Measurements from ENCODE around the gene SEPTIN7. TPM values are rescaled to one million over a fixed set of nuclear protein-coding genes. Genes with fewer than 3 reads are reported as not detected.

SEPTIN7 gene
- total and polyA plus RNA-seq, 2 of the 13 experiments (the other 11 are each of a cell fraction or from before 2014, with no cell fraction given) = 103 to 129 TPM

DNA sequence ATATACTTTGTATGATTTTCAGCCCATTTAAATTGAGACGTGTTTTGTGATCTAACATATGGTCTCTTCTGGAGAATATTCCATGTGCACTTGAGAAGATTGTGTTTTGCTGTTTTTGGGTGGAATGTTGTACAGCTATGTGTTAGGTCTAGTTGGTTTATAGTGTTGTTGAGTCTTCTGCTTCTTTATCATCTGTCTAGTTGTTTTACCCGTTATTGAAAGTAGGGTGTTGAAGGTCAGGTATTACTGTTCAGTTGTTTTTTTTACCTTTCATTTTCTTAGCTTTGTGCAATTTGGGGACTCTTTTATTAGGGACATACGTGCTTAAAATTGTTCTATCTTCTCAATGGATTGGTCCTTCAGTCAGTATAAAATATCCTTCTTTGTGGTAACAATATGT lies 18.5 kb downstream of the SEPTIN7 start:
- Histone ChIP-seq H3K9ac (ENCODE audit: insufficient read depth, low read depth, low read length) (no peak overlapping the region), H3K9me3 (ENCODE audit: low read length) (no peaks in the 10 kb centered on the region), H3K27me3 (ENCODE audit: control insufficient read depth in 1 of 2, insufficient read depth in 2 of 2, low read length in 2 of 2) (no peaks in the 10 kb centered on the region), H3K27ac (ENCODE audit: extremely low read length, insufficient read depth, low read length) (no peak overlapping the region), H3K79me2 (ENCODE audit: insufficient read depth, low read length) (peaks cover 96% of the 10 kb centered on the region), H3K4me1 (ENCODE audit: insufficient read depth, low read length) (peaks cover 17% of the 10 kb centered on the region), H3K36me3 (replicated peaks in 1 of 2; ENCODE audit: control insufficient read depth in 1 of 2, insufficient read depth in 2 of 2, low read length in 2 of 2) (no peaks in the 10 kb centered on the region), H2AFZ (ENCODE audit: low read length) (no peak overlapping the region), H3K4me2 (ENCODE audit: low read depth, low read length) (no peak overlapping the region), H3K4me3 (replicated peaks in 1 of 3; ENCODE audit: insufficient read depth in 1 of 3, low read depth in 2 of 3, low read length in 3 of 3) (no peak overlapping the region), H4K20me1 (ENCODE audit: insufficient read depth, low read length) (peaks cover 30% of the 10 kb centered on the region)
- ATAC-seq (no peak), DNase-seq (ENCODE audit: low spot score) (no peak), FAIRE-seq (no peak)
- in situ Hi-C loops (cut with HindIII; ENCODE audit: extremely low pct_ligation_motif_present, low pct_unique_long_range_greater_than_20kb) (no loop called here), intact Hi-C loops (cut with micrococcal nuclease; ENCODE audit: unreplicated experiment) (no loop called here)
- CTCF ChIA-PET (ENCODE audit: low intra/inter-chr PET ratio, low total read pairs) = no interaction called here
- 79% methylated on average over 3 of the region's 3 CpGs for WGBS (ENCODE audit: low lambda C conversion rate)
- no peak for TF ChIP-seq TBX2 (CRISPR knock-in tag; IDR thresholded peaks at IDR 0.05; ENCODE audit: borderline replicate concordance)
- TF ChIP-seq MIXL1 (CRISPR knock-in tag; IDR thresholded peaks at IDR 0.05) = no peak
- no peak for TF ChIP-seq ARNTL (CRISPR knock-in tag; IDR thresholded peaks at IDR 0.05)
- no peak for TF ChIP-seq PPARG (CRISPR knock-in tag; conservative IDR thresholded peaks at IDR 0.05)
- TF ChIP-seq MYPOP (CRISPR knock-in tag; IDR thresholded peaks at IDR 0.05) = no peak
- no peak for TF ChIP-seq IRF1 (CRISPR knock-in tag; IDR thresholded peaks at IDR 0.05; ENCODE audit: low read depth)
- TF ChIP-seq, protein P1, sequence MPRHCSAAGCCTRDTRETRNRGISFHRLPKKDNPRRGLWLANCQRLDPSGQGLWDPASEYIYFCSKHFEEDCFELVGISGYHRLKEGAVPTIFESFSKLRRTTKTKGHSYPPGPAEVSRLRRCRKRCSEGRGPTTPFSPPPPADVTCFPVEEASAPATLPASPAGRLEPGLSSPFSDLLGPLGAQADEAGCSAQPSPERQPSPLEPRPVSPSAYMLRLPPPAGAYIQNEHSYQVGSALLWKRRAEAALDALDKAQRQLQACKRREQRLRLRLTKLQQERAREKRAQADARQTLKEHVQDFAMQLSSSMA (CRISPR knock-in tag; IDR thresholded peaks at IDR 0.05) = no peak
- TF ChIP-seq ZNF12 (CRISPR knock-in tag; IDR thresholded peaks at IDR 0.05) = no peak
- no peak for TF ChIP-seq ASH2L (IDR thresholded peaks at IDR 0.05; ENCODE audit: insufficient read length, low read depth, low read length)
- TF ChIP-seq POLR2AphosphoS5 (IDR thresholded peaks at IDR 0.05; ENCODE audit: low read depth, low read length) = no peak
- no peak for TF ChIP-seq BRCA1 (CRISPR knock-in tag; IDR thresholded peaks at IDR 0.05)
- TF ChIP-seq ZNF768 (CRISPR knock-in tag; IDR thresholded peaks at IDR 0.05) = no peak
- TF ChIP-seq ARHGAP35 (CRISPR knock-in tag; IDR thresholded peaks at IDR 0.05; ENCODE audit: borderline replicate concordance) = no peak
- TF ChIP-seq ZNF784 (CRISPR knock-in tag; IDR thresholded peaks at IDR 0.05; ENCODE audit: borderline replicate concordance) = no peak
- no peak for TF ChIP-seq NR2F1 (CRISPR knock-in tag; IDR thresholded peaks at IDR 0.05)
- no peak for TF ChIP-seq ZFX (CRISPR knock-in tag; IDR thresholded peaks at IDR 0.05; ENCODE audit: low read depth)
- TF ChIP-seq ZNF615 (CRISPR knock-in tag; IDR thresholded peaks at IDR 0.05; ENCODE audit: borderline replicate concordance) = no peak
- no peak for TF ChIP-seq ZNF570 (CRISPR knock-in tag; IDR thresholded peaks at IDR 0.05; ENCODE audit: borderline replicate concordance)
- no peak for TF ChIP-seq DZIP1 (CRISPR knock-in tag; IDR thresholded peaks at IDR 0.05)
- TF ChIP-seq HNRNPUL1 (IDR thresholded peaks at IDR 0.05; ENCODE audit: low read depth, low read length) = no peak
- POLR2A ChIA-PET = no interaction called here
- no TSS peak for BruUV-seq (replicated peaks)

Measured in HepG2 (cell line).